Measurements from ENCODE around the gene VCAN. TPM values are rescaled to one million over a fixed set of nuclear protein-coding genes. Genes with fewer than 3 reads are reported as not detected.
A peak's percentile ranks its signal among the peaks of the same experiment; 100 is the strongest.

VCAN gene
- total RNA-seq, 1 donor from 2014 or later = 341 TPM

DNA sequence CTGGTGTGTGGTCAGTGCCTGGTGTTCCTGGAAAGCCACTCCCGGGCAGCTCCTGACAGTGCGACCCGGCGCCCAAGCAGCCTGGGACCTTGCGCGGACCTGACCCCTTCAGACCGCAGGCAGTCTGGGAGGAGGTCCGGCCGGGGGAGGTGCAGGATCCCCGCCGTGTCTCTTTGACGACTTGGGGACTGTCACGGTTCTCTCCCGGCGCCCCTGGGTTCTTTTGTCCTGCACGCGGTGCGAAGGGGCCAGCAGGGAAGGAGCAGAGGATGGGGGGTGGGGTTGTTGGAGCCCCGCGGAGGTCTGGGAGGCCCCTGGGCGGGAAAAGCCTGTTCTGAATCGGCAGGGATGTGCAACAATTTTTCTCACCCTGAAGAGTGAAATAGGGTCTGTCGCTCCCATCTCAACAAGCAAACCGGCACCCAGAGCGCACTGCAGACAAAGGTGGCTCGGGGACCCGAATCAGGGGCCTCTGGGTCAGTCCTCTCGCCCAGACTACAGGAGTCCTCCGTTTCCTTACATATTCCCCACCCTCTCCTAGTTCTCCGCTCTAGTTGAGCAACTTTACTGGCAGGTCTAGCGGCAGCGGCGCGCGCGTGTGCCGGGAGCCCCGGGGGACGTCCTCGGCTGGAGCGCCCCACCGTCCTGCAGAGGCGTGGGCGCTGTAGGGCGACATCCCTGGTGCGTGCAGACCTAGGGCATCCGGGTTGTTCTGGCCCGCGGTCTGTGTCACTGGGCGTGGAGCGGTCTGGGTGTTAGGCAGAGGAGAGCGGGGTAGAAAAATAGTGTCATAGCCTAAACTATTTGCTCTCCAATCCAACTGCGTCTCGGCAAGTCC lies 1.2 kb downstream of the VCAN start:
- TF ChIP-seq, protein P1, sequence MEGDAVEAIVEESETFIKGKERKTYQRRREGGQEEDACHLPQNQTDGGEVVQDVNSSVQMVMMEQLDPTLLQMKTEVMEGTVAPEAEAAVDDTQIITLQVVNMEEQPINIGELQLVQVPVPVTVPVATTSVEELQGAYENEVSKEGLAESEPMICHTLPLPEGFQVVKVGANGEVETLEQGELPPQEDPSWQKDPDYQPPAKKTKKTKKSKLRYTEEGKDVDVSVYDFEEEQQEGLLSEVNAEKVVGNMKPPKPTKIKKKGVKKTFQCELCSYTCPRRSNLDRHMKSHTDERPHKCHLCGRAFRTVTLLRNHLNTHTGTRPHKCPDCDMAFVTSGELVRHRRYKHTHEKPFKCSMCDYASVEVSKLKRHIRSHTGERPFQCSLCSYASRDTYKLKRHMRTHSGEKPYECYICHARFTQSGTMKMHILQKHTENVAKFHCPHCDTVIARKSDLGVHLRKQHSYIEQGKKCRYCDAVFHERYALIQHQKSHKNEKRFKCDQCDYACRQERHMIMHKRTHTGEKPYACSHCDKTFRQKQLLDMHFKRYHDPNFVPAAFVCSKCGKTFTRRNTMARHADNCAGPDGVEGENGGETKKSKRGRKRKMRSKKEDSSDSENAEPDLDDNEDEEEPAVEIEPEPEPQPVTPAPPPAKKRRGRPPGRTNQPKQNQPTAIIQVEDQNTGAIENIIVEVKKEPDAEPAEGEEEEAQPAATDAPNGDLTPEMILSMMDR (conservative IDR thresholded peaks at IDR 0.05) = no peak
- no peaks in the 10 kb centered on the region for H3K9me3 Mint-ChIP-seq
- peak overlapping the region; percentile 87 for H3K27ac Mint-ChIP-seq
- peaks cover 39% of the 10 kb centered on the region for H3K27me3 Mint-ChIP-seq
- H3K36me3 Mint-ChIP-seq = no peaks in the 10 kb centered on the region
- peaks cover 31% of the 10 kb centered on the region for H3K4me1 Mint-ChIP-seq (ENCODE audit: unreplicated experiment)
- peak; percentile 74 for DNase-seq (ENCODE audit: extremely low spot score, unreplicated experiment)
- peak overlapping the region; percentile 99 for H3K4me3 Mint-ChIP-seq

DNA sequence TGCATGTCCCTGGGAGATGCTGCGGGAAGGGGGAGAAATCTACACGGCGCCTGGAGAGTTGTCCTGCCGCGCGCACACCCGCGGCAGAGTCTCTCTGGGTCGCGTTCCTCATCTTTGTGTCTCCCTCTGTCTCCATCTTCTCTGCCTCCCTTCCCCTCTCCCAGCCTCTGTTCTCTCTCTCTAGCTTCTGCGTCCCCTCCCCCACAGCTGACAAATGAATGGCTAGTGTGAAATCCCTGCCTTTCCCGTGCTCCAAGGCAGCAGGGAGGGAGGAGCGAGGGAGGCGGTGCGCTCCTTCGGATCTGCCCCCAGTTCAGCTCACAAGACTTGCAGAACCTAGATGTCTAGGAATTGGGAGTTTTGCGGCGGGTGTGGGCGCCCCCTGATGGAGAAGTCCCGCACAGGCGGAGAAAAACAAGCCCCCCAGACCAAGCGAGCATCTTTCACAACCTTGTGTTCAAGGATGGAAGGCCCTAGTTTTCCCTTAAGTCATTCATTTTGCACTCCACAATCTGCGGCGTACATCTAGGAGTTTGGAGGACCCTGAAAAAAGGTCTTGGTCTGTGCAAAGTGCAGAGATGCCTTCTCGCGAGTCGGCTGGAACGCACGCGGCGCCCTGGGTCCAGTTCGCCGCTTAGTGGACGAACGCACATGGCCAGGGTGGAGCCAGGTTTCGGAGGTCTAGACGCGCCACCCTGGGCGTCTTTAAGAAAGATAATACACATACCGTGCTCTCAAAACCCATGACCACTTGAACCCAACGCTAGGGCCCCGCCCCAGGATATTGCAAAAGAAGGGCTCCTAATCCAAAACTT lies 2.0 kb downstream of the VCAN start:
- Mint-ChIP-seq H3K36me3 (peaks cover under 1% of the 10 kb centered on the region), H3K27me3 (peaks cover 35% of the 10 kb centered on the region), H3K4me3 (peak overlapping the region; percentile 99), H3K27ac (peak overlapping the region; percentile 87), H3K4me1 (ENCODE audit: unreplicated experiment) (peaks cover 31% of the 10 kb centered on the region), H3K9me3 (no peaks in the 10 kb centered on the region)
- TF ChIP-seq, protein P1 (conservative IDR thresholded peaks at IDR 0.05) = peak; percentile 97
- DNase-seq (ENCODE audit: extremely low spot score, unreplicated experiment) = peak; percentile 95

DNA sequence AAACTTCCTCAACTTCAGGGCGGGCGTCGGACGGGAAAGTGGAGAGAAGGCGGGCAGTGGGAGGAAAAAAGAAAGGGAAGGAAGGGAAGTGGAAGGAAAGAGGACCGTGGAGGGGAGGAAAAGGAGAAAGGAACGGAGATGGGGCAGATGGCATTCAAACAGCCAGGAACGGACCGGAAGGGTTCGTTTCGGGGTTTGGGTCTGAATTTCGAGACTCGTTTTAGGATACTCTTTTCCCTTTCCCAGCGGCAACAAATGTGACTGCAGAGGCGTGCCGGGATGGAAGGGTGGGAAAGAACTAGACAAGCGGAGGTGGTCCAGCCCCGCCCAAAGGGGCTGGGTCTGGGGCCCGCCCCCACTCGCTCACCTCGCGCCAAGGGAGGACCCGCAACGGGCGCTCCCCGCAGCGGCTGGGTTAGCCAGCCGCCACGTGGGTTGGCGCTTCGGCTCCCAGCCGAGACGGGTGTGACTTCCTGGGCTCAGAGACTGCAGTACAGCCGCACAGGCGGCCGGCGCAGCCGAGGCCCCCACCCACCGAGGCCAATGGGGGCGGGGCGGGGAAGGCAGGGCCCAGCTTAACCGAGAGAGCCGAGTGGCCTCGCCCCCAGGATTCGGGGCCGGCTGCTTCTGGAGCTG lies 2.7 kb downstream of the VCAN start:
- TF ChIP-seq, protein P1 (conservative IDR thresholded peaks at IDR 0.05) = no peak
- H3K4me1 Mint-ChIP-seq (ENCODE audit: unreplicated experiment) = peaks cover 27% of the 10 kb centered on the region
- H3K9me3 Mint-ChIP-seq = no peaks in the 10 kb centered on the region
- H3K36me3 Mint-ChIP-seq = peaks cover 6% of the 10 kb centered on the region
- peak overlapping the region; percentile 87 for H3K27ac Mint-ChIP-seq
- DNase-seq (ENCODE audit: extremely low spot score, unreplicated experiment) = peak; percentile 86
- H3K27me3 Mint-ChIP-seq = peaks cover 31% of the 10 kb centered on the region
- H3K4me3 Mint-ChIP-seq = peak overlapping the region; percentile 99

DNA sequence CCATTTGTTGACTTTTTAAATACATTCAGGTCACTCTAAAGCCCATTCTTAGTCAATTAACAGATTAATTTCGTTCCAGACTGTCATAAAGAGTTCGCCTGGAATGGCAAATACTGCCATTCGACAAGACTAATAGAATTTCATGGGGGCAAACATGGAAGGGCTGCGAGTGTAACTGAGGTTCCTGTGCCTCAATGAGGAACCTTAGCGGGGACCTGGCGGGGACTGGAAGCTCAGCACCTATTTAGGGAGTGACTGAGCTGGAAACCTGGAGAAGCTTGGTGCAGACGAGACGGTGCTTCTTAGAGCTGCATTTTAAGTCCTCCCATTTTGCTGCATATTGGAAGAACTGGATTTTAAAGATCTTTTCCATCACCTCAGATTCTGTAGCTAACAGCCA lies 3.4 kb downstream of the VCAN start:
- no peak for DNase-seq (ENCODE audit: extremely low spot score, unreplicated experiment)
- H3K27ac Mint-ChIP-seq = peak overlapping the region; percentile 69
- H3K4me3 Mint-ChIP-seq = peak overlapping the region; percentile 99
- peaks cover 20% of the 10 kb centered on the region for H3K4me1 Mint-ChIP-seq (ENCODE audit: unreplicated experiment)
- TF ChIP-seq, protein P1 (conservative IDR thresholded peaks at IDR 0.05) = no peak
- H3K27me3 Mint-ChIP-seq = peaks cover 24% of the 10 kb centered on the region
- no peaks in the 10 kb centered on the region for H3K9me3 Mint-ChIP-seq
- H3K36me3 Mint-ChIP-seq = peaks cover 8% of the 10 kb centered on the region

DNA sequence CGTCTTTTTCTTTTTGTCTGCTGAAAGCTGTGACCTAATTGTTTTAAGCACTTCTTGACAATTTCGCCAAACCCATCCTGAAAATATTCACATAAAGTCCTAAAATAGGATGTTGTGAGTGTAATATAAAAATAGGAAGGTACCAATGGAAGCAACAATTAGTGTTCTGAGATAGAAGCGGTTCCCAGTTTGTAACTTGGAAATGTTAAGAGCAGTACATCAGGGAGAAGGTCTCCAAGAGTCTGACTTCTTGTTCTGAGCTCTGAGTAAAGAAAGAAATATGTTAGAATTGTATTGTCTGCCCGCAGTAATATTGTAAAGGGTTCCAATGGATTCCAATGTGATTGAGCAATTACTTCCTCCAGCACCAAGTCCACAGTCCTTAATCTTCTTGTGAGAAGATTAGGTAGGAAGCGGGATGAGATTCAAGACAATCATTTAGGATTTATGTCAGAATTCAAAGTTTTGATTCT lies 3.9 kb downstream of the VCAN start:
- no peak for DNase-seq (ENCODE audit: extremely low spot score, unreplicated experiment)
- H3K4me1 Mint-ChIP-seq (ENCODE audit: unreplicated experiment) = peaks cover 20% of the 10 kb centered on the region

More for the DNA sequence above, 3.9 kb downstream of the VCAN start:
- Mint-ChIP-seq H3K9me3 (no peaks in the 10 kb centered on the region), H3K36me3 (peaks cover 12% of the 10 kb centered on the region), H3K4me3 (peak overlapping the region; percentile 99), H3K27ac (peak overlapping the region; percentile 69), H3K27me3 (peaks cover 22% of the 10 kb centered on the region)
- TF ChIP-seq, protein P1 (conservative IDR thresholded peaks at IDR 0.05) = no peak

All from type B pancreatic cell (in vitro differentiated cells).